Panc1 (cell line): Measurements from ENCODE around the gene TIAM2.

Source experiments
- CTCF ChIP-seq: fragments of 450-650 bp; IDR thresholded peaks from 2 replicates; pipeline ENCODE4 v1.5.1; 2017; ENCODE audit warnings: mild to moderate bottlenecking
- POLR2AphosphoS5 ChIP-seq: IDR thresholded peaks from 2 replicates; pipeline ENCODE4 v1.6.1; 2012; ENCODE audit warnings: mild to moderate bottlenecking, low read depth, low read length, moderate library complexity
- SIN3A ChIP-seq: IDR thresholded peaks from 2 replicates; pipeline ENCODE4 v1.6.1; 2012; ENCODE audit warnings: low read depth, mild to moderate bottlenecking, low read length, moderate library complexity, borderline replicate concordance; ENCODE audit not compliant: insufficient read depth
- TCF7L2 ChIP-seq: IDR thresholded peaks from 2 replicates; pipeline ENCODE4 v1.6.1; 2011; ENCODE audit warnings: mild to moderate bottlenecking, low read depth, low read length, inconsistent platforms
- TF ChIP-seq, protein P1 (sequence below), 2 experiments: IDR thresholded peaks; 2 replicates each; pipeline ENCODE4 v1.6.1; 2011 to 2012; ENCODE audit warnings: low read depth in 2 of 2, control low read depth in 1 of 2, low read length in 1 of 2, mild to moderate bottlenecking in 1 of 2, moderate library complexity in 1 of 2; ENCODE audit not compliant: insufficient read depth in 1 of 2

- TF ChIP-seq CTCF = no peak
- TF ChIP-seq, protein P1, sequence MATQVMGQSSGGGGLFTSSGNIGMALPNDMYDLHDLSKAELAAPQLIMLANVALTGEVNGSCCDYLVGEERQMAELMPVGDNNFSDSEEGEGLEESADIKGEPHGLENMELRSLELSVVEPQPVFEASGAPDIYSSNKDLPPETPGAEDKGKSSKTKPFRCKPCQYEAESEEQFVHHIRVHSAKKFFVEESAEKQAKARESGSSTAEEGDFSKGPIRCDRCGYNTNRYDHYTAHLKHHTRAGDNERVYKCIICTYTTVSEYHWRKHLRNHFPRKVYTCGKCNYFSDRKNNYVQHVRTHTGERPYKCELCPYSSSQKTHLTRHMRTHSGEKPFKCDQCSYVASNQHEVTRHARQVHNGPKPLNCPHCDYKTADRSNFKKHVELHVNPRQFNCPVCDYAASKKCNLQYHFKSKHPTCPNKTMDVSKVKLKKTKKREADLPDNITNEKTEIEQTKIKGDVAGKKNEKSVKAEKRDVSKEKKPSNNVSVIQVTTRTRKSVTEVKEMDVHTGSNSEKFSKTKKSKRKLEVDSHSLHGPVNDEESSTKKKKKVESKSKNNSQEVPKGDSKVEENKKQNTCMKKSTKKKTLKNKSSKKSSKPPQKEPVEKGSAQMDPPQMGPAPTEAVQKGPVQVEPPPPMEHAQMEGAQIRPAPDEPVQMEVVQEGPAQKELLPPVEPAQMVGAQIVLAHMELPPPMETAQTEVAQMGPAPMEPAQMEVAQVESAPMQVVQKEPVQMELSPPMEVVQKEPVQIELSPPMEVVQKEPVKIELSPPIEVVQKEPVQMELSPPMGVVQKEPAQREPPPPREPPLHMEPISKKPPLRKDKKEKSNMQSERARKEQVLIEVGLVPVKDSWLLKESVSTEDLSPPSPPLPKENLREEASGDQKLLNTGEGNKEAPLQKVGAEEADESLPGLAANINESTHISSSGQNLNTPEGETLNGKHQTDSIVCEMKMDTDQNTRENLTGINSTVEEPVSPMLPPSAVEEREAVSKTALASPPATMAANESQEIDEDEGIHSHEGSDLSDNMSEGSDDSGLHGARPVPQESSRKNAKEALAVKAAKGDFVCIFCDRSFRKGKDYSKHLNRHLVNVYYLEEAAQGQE (IDR thresholded peaks at IDR 0.05; ENCODE audit: insufficient read depth in 1 of 2, low read depth in 2 of 2, low read length in 1 of 2) = no peak
- no peak for TF ChIP-seq POLR2AphosphoS5
- no peak for TF ChIP-seq SIN3A
- no peak for TF ChIP-seq TCF7L2
Observed at GRCh38 chr6:155271145-155271544, 276.0 kb downstream of the TIAM2 start.
